ENCODE measurements around the gene MRC1.
"Not testable (repeated sequence)": the region's sequence is repeated elsewhere in the genome, so short reads cannot be mapped to it uniquely, and the experiment has no call there.

MRC1 gene

DNA sequence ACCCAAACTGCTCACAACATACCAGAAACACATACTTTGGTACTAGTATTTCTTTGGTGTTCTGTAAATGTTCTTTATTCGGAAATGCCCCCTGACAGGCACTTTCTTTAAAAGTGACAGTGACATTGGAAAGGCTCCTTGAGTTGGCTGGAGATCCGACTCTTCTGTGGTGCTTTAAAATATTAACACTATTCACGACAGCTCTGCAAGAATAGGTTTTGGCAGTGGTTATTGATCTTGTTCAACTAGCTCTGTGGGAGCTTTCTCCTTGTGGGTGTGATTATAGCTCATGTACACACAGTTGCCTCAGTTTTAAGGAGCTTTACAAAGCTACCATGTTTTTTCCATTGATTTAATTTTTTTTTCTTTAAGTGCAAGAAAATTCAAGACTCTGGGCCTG lies 112.2 kb downstream of the MRC1 start:
- TF ChIP-seq, protein P1, sequence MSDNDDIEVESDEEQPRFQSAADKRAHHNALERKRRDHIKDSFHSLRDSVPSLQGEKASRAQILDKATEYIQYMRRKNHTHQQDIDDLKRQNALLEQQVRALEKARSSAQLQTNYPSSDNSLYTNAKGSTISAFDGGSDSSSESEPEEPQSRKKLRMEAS (IDR thresholded peaks at IDR 0.05; ENCODE audit: low read depth, low read length), result no peak
- TF ChIP-seq POLR2A (IDR thresholded peaks at IDR 0.05; ENCODE audit: extremely low read depth, insufficient read length) (no peak), MYC (IDR thresholded peaks at IDR 0.05; ENCODE audit: low read depth, low read length) (no peak)
- TF ChIP-seq, protein P2, sequence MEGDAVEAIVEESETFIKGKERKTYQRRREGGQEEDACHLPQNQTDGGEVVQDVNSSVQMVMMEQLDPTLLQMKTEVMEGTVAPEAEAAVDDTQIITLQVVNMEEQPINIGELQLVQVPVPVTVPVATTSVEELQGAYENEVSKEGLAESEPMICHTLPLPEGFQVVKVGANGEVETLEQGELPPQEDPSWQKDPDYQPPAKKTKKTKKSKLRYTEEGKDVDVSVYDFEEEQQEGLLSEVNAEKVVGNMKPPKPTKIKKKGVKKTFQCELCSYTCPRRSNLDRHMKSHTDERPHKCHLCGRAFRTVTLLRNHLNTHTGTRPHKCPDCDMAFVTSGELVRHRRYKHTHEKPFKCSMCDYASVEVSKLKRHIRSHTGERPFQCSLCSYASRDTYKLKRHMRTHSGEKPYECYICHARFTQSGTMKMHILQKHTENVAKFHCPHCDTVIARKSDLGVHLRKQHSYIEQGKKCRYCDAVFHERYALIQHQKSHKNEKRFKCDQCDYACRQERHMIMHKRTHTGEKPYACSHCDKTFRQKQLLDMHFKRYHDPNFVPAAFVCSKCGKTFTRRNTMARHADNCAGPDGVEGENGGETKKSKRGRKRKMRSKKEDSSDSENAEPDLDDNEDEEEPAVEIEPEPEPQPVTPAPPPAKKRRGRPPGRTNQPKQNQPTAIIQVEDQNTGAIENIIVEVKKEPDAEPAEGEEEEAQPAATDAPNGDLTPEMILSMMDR (IDR thresholded peaks at IDR 0.05; ENCODE audit: low read depth, low read length), result no peak
- DNase-seq (ENCODE audit: low read depth), result no peak
- no peak overlapping the region for H3K4me3 ChIP-seq (ENCODE audit: low read depth, low read length)

DNA sequence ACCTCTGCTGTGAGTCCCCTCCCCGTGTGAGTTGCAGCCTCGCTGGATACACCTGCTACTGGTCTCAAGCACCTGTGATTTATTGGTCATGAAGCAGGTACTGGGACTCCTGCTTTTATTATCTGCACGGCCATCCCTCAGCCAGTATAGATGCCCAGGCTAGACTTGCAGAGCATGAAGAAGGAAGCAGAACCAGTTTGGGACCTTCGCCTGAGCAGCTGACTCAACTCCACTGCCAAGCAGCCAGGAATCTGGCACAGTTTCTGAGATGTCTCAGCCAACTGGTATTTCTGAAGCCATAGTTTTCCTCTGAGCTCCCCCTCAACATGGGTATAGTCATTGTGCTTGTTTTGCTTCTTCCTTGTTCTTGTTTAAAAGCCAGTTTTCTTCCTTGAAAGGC lies 114.6 kb downstream of the MRC1 start:
- TF ChIP-seq POLR2A (IDR thresholded peaks at IDR 0.05; ENCODE audit: extremely low read depth, insufficient read length) (no peak), MYC (IDR thresholded peaks at IDR 0.05; ENCODE audit: low read depth, low read length) (no peak)
- TF ChIP-seq, protein P2 (IDR thresholded peaks at IDR 0.05; ENCODE audit: low read depth, low read length), result no peak
- TF ChIP-seq, protein P1 (IDR thresholded peaks at IDR 0.05; ENCODE audit: low read depth, low read length), result no peak
- DNase-seq (ENCODE audit: low read depth), result no peak
- H3K4me3 ChIP-seq (ENCODE audit: low read depth, low read length), result no peak overlapping the region

- DNase-seq (ENCODE audit: low read depth), result no peak
- TF ChIP-seq, protein P2 (IDR thresholded peaks at IDR 0.05; ENCODE audit: low read depth, low read length), result no peak
These were observed 134.0 kb downstream of the MRC1 start for GRCh38 chr10:17943033-17943745.

DNA sequence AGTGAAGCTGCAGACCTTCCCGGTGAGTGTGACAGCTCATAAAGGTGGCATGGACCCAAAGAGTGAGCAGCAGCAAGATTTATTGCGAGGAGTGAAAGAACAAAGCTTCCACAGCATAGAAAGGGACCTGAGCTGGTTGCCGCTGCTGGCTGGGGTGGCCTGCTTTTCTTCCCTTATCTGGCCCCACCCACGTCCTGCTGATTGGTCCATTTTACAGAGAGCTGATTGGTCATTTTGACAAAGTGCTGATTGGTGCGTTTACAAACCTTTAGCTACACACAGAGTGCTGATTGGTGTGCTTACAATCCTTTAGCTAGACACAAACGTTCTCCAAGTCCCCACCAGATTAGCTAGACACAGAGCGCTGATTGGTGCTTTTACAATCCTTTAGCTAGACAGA lies 141.1 kb downstream of the MRC1 start:
- H3K4me3 ChIP-seq (ENCODE audit: low read depth, low read length); DNase-seq (ENCODE audit: low read depth): not testable (repeated sequence)

More at GRCh38 chr10:17943033-17943745, 134.0 kb downstream of the MRC1 start:
- no peak overlapping the region for H3K4me3 ChIP-seq (ENCODE audit: low read depth, low read length)

- TF ChIP-seq, protein P1 (IDR thresholded peaks at IDR 0.05; ENCODE audit: low read depth, low read length), result no peak
- TF ChIP-seq, protein P2 (IDR thresholded peaks at IDR 0.05; ENCODE audit: low read depth, low read length), result no peak
- TF ChIP-seq MYC (IDR thresholded peaks at IDR 0.05; ENCODE audit: low read depth, low read length) (no peak), POLR2A (IDR thresholded peaks at IDR 0.05; ENCODE audit: extremely low read depth, insufficient read length) (no peak)
- DNase-seq (ENCODE audit: low read depth), result no peak
These were observed 141.6 kb downstream of the MRC1 start for GRCh38 chr10:17950726-17951125.

DNA sequence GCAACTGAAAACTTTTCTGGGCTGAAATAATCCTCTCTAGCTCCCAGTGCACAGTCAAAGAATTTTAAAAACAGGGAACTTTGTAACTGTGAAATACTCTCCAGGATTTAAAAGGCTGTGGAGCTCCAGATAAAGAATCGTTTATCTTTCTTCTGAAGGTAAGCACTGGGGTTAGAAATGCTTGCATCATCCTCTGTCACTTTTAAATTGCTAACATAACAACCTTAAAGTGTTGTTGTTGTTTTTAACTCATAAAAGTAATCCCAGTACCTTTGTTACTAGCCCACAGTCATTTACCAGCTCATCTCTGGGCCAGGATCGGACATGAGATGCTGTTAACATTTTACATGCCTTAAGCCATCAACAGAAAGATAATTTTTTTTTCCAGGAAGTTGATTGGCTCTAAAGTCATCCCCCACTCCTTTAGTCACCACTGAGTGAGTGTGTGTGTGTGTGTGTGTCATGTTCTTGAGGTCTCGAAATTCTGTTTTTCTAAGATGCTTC lies 142.8 kb downstream of the MRC1 start, which contains the start of gene SLC39A12:
SLC39A12 (plus strand) TSS at position 51 of the 504 bp plus-strand sequence. CDS start 1,359 bp downstream, outside the sequence.
- TF ChIP-seq POLR2A (IDR thresholded peaks at IDR 0.05; ENCODE audit: extremely low read depth, insufficient read length), result no peak
- TF ChIP-seq, protein P2 (IDR thresholded peaks at IDR 0.05; ENCODE audit: low read depth, low read length), result no peak
- TF ChIP-seq, protein P1 (IDR thresholded peaks at IDR 0.05; ENCODE audit: low read depth, low read length), result no peak
- no peak for DNase-seq (ENCODE audit: low read depth)
- no peak within 1 kb of the TSS for H3K4me3 ChIP-seq (ENCODE audit: low read depth, low read length)

More at GRCh38 chr10:17950726-17951125, 141.6 kb downstream of the MRC1 start:
- no peak overlapping the region for H3K4me3 ChIP-seq (ENCODE audit: low read depth, low read length)

DNA sequence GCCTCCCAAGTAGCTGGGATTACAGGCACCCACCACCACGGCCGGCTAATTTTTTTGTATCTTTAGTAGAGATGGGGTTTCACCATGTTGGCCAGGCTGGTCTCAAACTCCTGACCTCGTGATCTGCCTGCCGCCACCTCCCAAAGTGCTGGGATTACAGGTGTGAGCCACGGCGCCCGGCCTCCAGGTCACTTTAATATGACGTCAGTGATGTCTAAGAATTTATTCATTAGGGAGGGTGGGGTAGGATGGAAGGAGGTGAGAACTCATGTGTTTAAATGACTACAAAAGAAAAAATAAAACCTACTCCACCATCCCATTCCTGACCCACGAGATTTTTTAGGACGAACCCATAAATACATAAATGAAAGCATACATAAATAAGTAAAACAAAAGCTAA lies 145.2 kb downstream of the MRC1 start:
- not testable (repeated sequence) for DNase-seq (ENCODE audit: low read depth); H3K4me3 ChIP-seq (ENCODE audit: low read depth, low read length)

All from NB4 (cell line).